NCI-H510A treated with DMSO at 0.1 percent for 48 hours (cell line): Measurements from ENCODE around the gene GEMIN5.
"Not testable (repeated sequence)": the region's sequence is repeated elsewhere in the genome, so short reads cannot be mapped to it uniquely, and the experiment has no call there.

Source experiments
- DNase-seq: peaks from one replicate; lab custom pipeline; 2025; lab: John Stamatoyannopoulos, UW

Gene GEMIN5

GRCh38 chr5:154937718-154938466 lies at the start of gene GEMIN5:
TSS of gene GEMIN5 (minus strand) at chr5:154938211. CDS start at chr5:154938133, 78 bp downstream.
- peak; percentile 57 for DNase-seq

DNA sequence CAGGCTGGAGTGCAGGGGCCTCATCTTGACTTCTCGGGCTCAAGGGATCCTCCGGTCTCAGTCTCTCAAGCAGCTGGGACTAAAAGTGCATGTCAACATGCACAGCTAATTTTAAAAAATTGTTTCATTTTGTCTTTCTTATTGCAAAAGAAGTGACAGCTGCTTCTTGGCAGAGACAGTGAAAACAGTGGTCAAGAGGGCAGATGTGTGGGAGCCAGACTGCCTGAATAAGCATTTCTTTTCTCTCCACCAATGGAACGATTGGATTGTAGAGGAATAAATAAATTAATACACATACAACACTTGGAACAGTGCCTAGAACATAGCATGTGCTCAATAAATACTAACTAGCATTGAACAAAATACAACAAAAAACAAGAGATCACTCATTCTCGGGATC lies 48.1 kb upstream of the GEMIN5 start:
- DNase-seq: no peak

- DNase-seq: no peak
Observed at GRCh38 chr5:154984946-154985516, 47.0 kb upstream of the GEMIN5 start.

DNA sequence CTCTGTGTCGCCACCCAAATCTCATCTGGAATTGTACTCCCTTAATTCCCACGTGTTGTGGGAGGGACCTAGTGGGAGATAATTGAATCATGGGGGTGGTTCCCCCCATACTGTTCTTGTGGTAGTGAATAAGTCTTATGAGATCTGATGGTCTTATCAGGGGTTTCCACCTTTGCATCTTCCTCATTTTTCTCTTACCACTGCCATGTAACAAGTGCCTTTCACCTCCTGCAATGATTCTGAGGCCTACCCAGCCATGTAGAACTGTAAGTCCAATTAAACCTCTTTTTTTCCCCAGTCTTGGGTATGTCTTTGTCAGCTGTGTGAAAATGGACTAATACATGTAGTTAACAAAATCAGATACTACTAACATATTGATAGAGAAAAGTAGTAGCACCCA lies 40.3 kb upstream of the GEMIN5 start:
- not testable (repeated sequence) for DNase-seq

DNA sequence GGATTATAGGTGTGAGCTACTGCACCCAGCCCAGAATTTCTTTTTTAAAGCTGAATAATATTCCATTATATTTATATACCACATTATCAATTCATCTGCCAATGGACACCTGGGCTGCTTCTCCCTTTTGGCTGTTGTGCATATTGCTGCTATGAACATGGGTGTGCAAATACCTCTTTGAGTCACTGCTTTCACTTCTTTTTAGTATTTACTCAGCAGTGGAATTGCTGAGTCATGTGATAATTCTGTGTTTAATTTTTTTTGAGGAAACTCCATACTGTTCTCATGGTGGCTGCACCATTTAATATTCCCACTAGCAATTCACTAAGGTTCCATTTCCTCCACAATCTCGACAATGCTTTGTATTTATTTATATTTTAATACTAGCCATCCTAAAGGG lies 39.4 kb upstream of the GEMIN5 start:
- DNase-seq: no peak

DNA sequence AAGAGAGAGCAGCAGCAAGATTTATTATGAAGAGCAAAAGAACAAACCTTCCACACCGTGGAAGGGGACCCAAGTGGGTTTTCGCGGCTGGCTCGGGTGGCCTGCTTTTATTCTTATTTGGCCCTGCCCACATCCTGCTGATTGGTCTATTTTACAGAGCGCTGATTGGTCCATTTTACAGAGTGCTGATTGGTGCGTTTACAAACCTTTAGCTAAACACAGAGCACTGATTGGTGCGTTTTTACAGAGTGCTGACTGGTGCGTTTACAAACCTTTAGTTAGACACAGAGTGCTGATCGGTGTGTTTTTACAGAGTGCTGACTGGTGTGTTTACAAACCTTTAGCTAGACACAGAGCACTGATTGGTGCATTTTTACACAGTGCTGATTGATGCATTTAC lies 38.1 kb upstream of the GEMIN5 start:
- not testable (repeated sequence) for DNase-seq

DNA sequence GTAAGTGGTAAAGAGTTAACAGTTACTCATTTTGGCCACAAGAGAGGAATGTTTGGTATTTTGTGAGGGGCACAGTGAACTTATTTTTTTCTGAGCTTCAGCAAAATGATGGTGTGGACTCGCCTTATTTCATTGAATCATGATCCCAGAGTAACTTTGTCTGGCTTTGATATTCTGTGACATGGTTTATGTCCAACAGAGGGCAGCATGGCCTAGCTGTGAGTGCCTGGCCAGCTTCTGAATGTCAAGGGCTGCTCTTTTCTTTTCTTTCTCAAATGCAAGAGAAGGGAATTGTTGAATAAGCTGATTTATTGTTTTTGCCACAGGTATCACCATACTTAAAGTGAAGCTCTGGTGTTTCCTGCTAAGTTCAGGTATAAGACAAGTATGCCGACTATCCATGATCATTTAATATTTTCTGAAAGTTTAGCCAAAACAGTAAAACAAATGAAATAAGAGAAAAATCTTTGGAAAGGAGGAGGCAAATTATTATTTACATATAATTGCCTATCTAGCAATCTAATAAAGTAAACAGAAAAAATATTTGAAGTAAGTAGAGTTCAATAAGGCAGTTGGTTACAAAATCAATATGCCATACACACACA lies 34.6 kb upstream of the GEMIN5 start:
- peak; percentile 18 for DNase-seq

DNA sequence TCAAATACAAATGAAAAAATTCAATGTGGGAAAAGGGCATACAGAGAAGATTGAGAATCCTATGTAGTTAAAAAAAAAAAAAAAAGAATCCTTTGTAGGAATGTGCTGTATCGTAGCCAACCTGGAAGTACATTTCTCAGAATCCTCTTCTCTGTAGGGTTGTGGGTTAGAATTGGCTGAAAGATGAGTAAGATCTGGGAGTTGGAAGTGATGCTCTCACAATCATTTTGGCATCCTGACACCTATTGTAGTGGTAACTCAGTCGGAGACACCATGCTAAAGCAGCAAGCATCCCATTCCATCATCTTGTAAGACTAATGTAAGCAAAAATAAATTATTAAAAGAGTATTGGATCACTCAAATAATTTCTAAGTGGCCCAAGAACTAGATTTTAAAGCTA lies 33.5 kb upstream of the GEMIN5 start:
- DNase-seq: no peak

DNA sequence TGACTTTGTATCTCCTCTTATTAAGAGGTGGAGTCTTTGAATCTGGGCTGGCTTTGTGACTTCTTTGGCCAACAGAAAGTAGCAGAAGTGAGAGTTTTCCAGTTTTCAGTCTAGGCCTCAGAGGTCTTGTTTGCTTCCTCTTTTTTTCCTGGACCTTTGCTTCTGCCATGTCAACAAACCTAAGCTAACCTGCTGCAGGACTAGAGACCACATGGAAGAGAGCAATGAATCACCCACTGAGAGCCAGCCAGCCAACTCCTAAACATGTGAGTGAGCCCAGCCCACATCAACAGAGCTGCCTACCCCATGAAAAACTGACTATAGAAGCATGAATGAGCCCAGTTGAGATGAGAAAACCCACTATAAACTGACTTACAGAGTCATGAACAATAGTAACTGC lies 32.7 kb upstream of the GEMIN5 start:
- no peak for DNase-seq

GRCh38 chr5:154968953-154969352 lies 30.9 kb upstream of the GEMIN5 start:
- DNase-seq: no peak

DNA sequence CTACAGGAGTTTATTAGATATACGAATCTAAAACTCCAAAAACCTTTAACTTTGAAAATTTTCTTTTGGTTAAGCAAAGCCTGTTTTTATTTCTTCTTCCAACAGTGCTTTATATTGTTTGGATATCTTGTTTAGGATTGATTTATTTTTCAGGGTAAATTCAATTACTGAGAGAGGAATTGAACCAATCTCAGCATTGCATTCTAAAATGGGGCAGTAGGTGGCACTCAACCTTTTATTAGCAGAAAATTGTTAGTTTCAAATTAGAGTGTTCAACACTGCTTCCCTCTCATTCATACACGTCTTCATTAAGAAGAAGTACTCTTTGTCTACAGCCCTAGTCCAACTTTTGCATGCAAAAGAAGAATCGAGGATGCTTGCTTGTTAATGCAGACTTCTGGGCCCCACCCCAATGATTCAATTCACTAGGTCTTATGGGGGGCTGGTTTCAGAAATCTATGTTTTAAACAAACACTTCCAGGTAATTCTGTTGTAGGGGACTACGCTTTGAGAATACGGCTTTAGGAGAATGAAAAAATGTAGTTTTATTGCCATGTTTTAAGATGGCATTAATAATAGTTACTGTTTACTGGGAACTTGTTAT lies 29.5 kb upstream of the GEMIN5 start:
- no peak for DNase-seq

- DNase-seq: no peak
Observed at GRCh38 chr5:154966874-154967273, 28.9 kb upstream of the GEMIN5 start.

GRCh38 chr5:154966081-154966841 lies 28.2 kb upstream of the GEMIN5 start:
- no peak for DNase-seq

DNA sequence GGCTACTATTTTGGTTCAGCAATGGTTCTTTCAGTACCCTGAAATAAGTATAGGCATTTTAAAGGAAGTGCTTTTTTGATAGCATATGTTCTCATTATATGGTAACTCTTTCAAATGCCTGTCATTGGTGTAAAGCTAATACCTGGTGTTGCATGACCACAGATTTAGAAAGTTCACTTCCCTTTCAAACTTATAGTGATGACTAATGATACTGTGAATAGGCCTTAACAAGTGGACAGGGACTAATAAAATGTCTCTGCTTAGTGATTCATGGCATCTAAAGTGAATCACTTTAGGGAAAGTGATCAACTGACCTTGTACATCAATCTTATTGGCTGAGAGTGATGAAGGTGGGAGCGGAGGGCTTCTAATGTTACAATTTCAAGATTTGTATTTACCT lies 24.5 kb upstream of the GEMIN5 start:
- no peak for DNase-seq

DNA sequence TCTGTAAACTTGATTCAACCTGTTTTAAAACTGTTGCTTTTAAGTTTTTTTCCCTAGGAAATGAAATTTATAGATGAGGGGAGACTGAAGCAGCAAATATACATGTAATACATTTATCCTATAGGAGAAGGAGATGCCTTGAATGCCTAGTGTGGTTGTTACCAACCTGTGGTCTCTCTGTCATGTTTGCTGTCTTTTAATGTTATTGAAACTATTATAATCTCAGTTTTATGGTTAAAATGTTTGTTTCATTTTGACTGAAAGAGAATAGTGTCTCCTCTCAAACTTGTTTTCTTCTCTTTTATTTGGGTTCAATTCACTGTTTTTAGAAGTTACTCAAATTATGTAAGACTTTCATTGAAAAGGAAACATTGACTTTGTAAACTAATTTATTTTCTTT lies 18.7 kb upstream of the GEMIN5 start:
- DNase-seq: no peak

DNA sequence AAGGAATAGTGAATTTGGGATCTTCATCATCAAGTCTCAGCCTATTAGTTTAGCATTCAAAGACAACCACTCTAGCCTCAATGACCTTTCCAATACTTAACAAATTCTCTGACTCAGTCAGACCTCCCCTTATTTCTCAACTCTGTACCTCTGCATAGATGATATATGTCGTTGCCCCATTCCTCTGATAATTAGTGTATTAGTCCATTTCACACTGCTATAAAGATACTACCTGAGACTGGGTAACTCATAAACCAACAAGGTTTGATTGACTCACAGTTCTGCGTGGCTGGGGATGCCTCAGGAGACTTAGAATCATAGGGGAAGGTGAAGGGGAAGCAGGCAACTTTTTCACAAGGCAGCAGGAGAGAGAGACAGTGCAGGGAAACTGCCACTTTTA lies 11.8 kb upstream of the GEMIN5 start:
- DNase-seq: no peak

DNA sequence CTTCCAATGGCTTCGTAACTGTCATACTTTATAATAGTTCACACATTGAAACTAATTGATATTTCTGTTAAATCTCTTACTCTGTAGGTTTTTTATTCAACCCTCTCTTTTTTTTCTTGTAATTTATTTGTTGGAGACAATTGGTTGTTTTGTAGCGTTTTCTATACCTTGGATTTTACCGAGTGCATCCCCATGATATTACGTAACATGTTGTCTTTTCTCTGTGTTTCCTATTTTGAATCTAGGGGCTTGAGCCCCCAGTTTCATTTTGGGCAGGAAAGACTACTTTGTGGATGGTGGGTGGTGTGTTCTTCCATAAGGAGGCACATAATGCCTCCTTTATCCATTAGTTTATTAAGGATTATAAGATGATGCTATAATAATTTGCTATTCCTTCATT lies 10.3 kb upstream of the GEMIN5 start:
- no peak for DNase-seq

- no peak for DNase-seq
Observed at GRCh38 chr5:154947778-154948177, 9.8 kb upstream of the GEMIN5 start.

GRCh38 chr5:154945695-154946301 lies 7.8 kb upstream of the GEMIN5 start:
- DNase-seq: no peak

GRCh38 chr5:154944716-154945115 lies 6.7 kb upstream of the GEMIN5 start:
- DNase-seq: no peak

DNA sequence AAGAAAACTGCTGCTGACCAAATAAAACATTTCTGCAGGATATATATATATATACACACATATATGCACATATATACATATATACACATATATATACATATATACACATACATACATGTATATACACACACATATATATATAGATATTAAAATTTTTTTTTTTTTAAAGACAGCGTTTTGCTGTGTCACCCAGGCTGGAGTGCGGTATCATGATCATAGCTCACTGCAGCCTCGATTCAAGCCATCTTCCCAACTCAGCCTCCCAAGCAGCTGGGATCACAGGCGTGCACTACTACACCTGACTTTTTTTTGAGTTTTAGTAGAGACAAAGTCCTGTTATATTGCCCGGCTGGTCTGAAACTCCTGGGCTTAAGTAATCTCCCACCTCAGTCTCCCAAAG lies 5.5 kb upstream of the GEMIN5 start:
- no peak for DNase-seq
